Upper lobe of left lung (tissue), 4 donors: ENCODE measurements around the gene LIN7B.

Experiments used
- CTCF ChIP-seq, 6 experiments: fragments of 450-650 bp in 4 of 6; fragments of 200-600 bp in 2 of 6; sonication (generic) in 2 of 6; IDR thresholded peaks; one replicate each; pipeline ENCODE4 v1.5.1; 2016 to 2019; ENCODE audit warnings: antibody characterized with exemption in 6 of 6
- POLR2A ChIP-seq, 4 donors: fragments of 450-650 bp; IDR thresholded peaks; one replicate each; pipeline ENCODE4 v1.5.1; 2016 to 2017; ENCODE audit warnings: antibody characterized with exemption in 4 of 4, mild to moderate bottlenecking in 2 of 4

- no peak for TF ChIP-seq CTCF (IDR thresholded peaks at IDR 0.05)
- TF ChIP-seq POLR2A (IDR thresholded peaks at IDR 0.05) = no peak
Observed at GRCh38 chr19:49085868-49086232, 28.3 kb upstream of the LIN7B start.
